Measurements from ENCODE around the gene CEP290.

The CEP290 gene

GRCh38 chr12:88044035-88044434 is 97.9 kb downstream of the CEP290 start:
- Histone ChIP-seq H3K27me3 (ENCODE audit: low read length) (no peaks in the 10 kb centered on the region), H3K9me2 (replicated peaks; ENCODE audit: insufficient read depth, low read length) (no peaks in the 10 kb centered on the region), H3K4me2 (ENCODE audit: low read depth, low read length, poor library complexity, severe bottlenecking) (no peak overlapping the region), H2AFZ (ENCODE audit: low read depth, low read length, severe bottlenecking) (no peak overlapping the region), H3K9ac (ENCODE audit: low read length) (no peak overlapping the region), H3K4me3 (ENCODE audit: insufficient read depth, low read length, poor library complexity, severe bottlenecking) (no peak overlapping the region), H3K36me3 (ENCODE audit: low read length) (peaks cover 73% of the 10 kb centered on the region), H3K9me3 (ENCODE audit: insufficient read depth, low read length) (no peaks in the 10 kb centered on the region), H3F3A (ENCODE audit: insufficient read depth) (no peaks in the 10 kb centered on the region), H4K20me1 (ENCODE audit: low read depth, low read length) (no peaks in the 10 kb centered on the region), H3K27ac (ENCODE audit: low read depth, low read length) (no peak overlapping the region), H3K79me2 (ENCODE audit: insufficient read depth, low read length) (peaks cover 36% of the 10 kb centered on the region)
- TF ChIP-seq EZH2phosphoT487 (conservative IDR thresholded peaks at IDR 0.05; ENCODE audit: low read length) (no peak), CTCF (IDR thresholded peaks at IDR 0.05; ENCODE audit: insufficient read depth, low read length, poor library complexity, severe bottlenecking) (no peak)

GRCh38 chr12:88037770-88038169 is 104.1 kb downstream of the CEP290 start:
- Histone ChIP-seq H3K79me2 (ENCODE audit: insufficient read depth, low read length) (peaks cover 73% of the 10 kb centered on the region), H3K9me3 (ENCODE audit: insufficient read depth, low read length) (no peaks in the 10 kb centered on the region), H3K27ac (ENCODE audit: low read depth, low read length) (no peak overlapping the region), H3K4me3 (ENCODE audit: insufficient read depth, low read length, poor library complexity, severe bottlenecking) (no peak overlapping the region), H3K36me3 (ENCODE audit: low read length) (peaks cover 22% of the 10 kb centered on the region), H3K27me3 (ENCODE audit: low read length) (no peaks in the 10 kb centered on the region), H3F3A (ENCODE audit: insufficient read depth) (no peaks in the 10 kb centered on the region), H3K4me2 (ENCODE audit: low read depth, low read length, poor library complexity, severe bottlenecking) (peak overlapping the region; percentile 93), H3K9me2 (replicated peaks; ENCODE audit: insufficient read depth, low read length) (no peaks in the 10 kb centered on the region), H3K9ac (ENCODE audit: low read length) (no peak overlapping the region), H2AFZ (ENCODE audit: low read depth, low read length, severe bottlenecking) (no peak overlapping the region), H4K20me1 (ENCODE audit: low read depth, low read length) (no peaks in the 10 kb centered on the region)
- no peak for TF ChIP-seq CTCF (IDR thresholded peaks at IDR 0.05; ENCODE audit: insufficient read depth, low read length, poor library complexity, severe bottlenecking)
- TF ChIP-seq EZH2phosphoT487 (conservative IDR thresholded peaks at IDR 0.05; ENCODE audit: low read length), result no peak

- H2AFZ ChIP-seq (ENCODE audit: low read depth, low read length, severe bottlenecking), result no peak overlapping the region
- H3K36me3 ChIP-seq (ENCODE audit: low read length), result peaks cover 16% of the 10 kb centered on the region
- no peak overlapping the region for H3K27ac ChIP-seq (ENCODE audit: low read depth, low read length)
- H3K79me2 ChIP-seq (ENCODE audit: insufficient read depth, low read length), result peaks cover 61% of the 10 kb centered on the region
- H3K9me3 ChIP-seq (ENCODE audit: insufficient read depth, low read length), result no peaks in the 10 kb centered on the region
- H3K9ac ChIP-seq (ENCODE audit: low read length), result peak overlapping the region; percentile 79
- peak overlapping the region; percentile 93 for H3K4me2 ChIP-seq (ENCODE audit: low read depth, low read length, poor library complexity, severe bottlenecking)
- no peaks in the 10 kb centered on the region for H3F3A ChIP-seq (ENCODE audit: insufficient read depth)
- no peak for TF ChIP-seq EZH2phosphoT487 (conservative IDR thresholded peaks at IDR 0.05; ENCODE audit: low read length)
- no peak for TF ChIP-seq CTCF (IDR thresholded peaks at IDR 0.05; ENCODE audit: insufficient read depth, low read length, poor library complexity, severe bottlenecking)
- peak overlapping the region; percentile 81 for H3K4me3 ChIP-seq (ENCODE audit: insufficient read depth, low read length, poor library complexity, severe bottlenecking)
- no peaks in the 10 kb centered on the region for H4K20me1 ChIP-seq (ENCODE audit: low read depth, low read length)
- no peaks in the 10 kb centered on the region for H3K9me2 ChIP-seq (replicated peaks; ENCODE audit: insufficient read depth, low read length)
- H3K27me3 ChIP-seq (ENCODE audit: low read length), result no peaks in the 10 kb centered on the region
Observed at GRCh38 chr12:88036353-88036965, 105.4 kb downstream of the CEP290 start.
